Mesenchymal stem cell (in vitro differentiated cells and primary cell): Measurements from ENCODE around the gene UGT1A9.
"Not testable (repeated sequence)": the region's sequence is repeated elsewhere in the genome, so short reads cannot be mapped to it uniquely, and the experiment has no call there.

Experiments used
- DNase-seq: peaks from one replicate; pipeline ENCODE4 v3.0.0-alpha.2; 2013
- H2AFZ ChIP-seq: one replicate; pipeline ENCODE4 v1.6.1; 2013; ENCODE audit warnings: low read depth, mild to moderate bottlenecking, control low read depth, inconsistent platforms, low read length, moderate library complexity
- H2AK5ac ChIP-seq: 2 replicates; pipeline ENCODE4 v1.6.1; 2013; ENCODE audit warnings: low read length, moderate library complexity, mild to moderate bottlenecking, inconsistent platforms; ENCODE audit not compliant: severe bottlenecking
- H2BK120ac ChIP-seq: one replicate; pipeline ENCODE4 v1.6.1; 2013; ENCODE audit warnings: low read depth, mild to moderate bottlenecking, inconsistent platforms, low read length, moderate library complexity
- H2BK12ac ChIP-seq, 2 experiments: one replicate each; pipeline ENCODE4 v1.6.1; 2013; ENCODE audit warnings: inconsistent platforms in 2 of 2, low read length in 2 of 2, mild to moderate bottlenecking in 2 of 2, moderate library complexity in 2 of 2, control low read depth in 1 of 2
- H2BK15ac ChIP-seq: one replicate; pipeline ENCODE4 v1.6.1; 2013; ENCODE audit warnings: mild to moderate bottlenecking, low read depth, inconsistent platforms; ENCODE audit not compliant: poor library complexity, severe bottlenecking
- H2BK5ac ChIP-seq: 2 replicates; pipeline ENCODE4 v1.6.1; 2013; ENCODE audit warnings: low read depth, mild to moderate bottlenecking, low read length, control low read depth, inconsistent platforms; ENCODE audit not compliant: poor library complexity, severe bottlenecking
- H3K14ac ChIP-seq, 2 experiments: one replicate each; pipeline ENCODE4 v1.6.1; 2013; ENCODE audit warnings: inconsistent platforms in 2 of 2, low read length in 2 of 2, control low read depth in 1 of 2, mild to moderate bottlenecking in 1 of 2, moderate library complexity in 1 of 2
- H3K18ac ChIP-seq, 2 experiments: one replicate each; pipeline ENCODE4 v1.6.1; 2013; ENCODE audit warnings: inconsistent platforms in 2 of 2, low read length in 2 of 2, control low read depth in 1 of 2, low read depth in 1 of 2, mild to moderate bottlenecking in 1 of 2
- H3K23ac ChIP-seq, 2 experiments: one replicate each; pipeline ENCODE4 v1.6.1; 2013; ENCODE audit warnings: inconsistent platforms in 2 of 2, low read length in 2 of 2, mild to moderate bottlenecking in 2 of 2, moderate library complexity in 2 of 2, control low read depth in 1 of 2
- H3K27ac ChIP-seq: 2 replicates; pipeline ENCODE4 v1.5.1; 2013; ENCODE audit warnings: mild to moderate bottlenecking, moderate library complexity, low read length, control low read depth, inconsistent platforms; ENCODE audit not compliant: poor library complexity, severe bottlenecking
- H3K27me3 ChIP-seq, 2 experiments: 2 replicates each; pipeline versions ENCODE4 v1.6.1 to v1.7.0; 2013; ENCODE audit warnings: low read length in 2 of 2, mild to moderate bottlenecking in 2 of 2, moderate library complexity in 2 of 2, control low read depth in 1 of 2, inconsistent platforms in 1 of 2; ENCODE audit not compliant: control insufficient read depth in 1 of 2, insufficient read depth in 1 of 2
- H3K36me3 ChIP-seq, 2 experiments: 2 replicates each; pipeline versions ENCODE4 v1.6.1 to v1.7.0; 2013; ENCODE audit warnings: low read length in 2 of 2, control low read depth in 1 of 2, inconsistent platforms in 1 of 2, low read depth in 1 of 2, mild to moderate bottlenecking in 1 of 2; ENCODE audit not compliant: insufficient read depth in 2 of 2, control insufficient read depth in 1 of 2
- H3K4ac ChIP-seq, 2 experiments: one replicate each; pipeline ENCODE4 v1.6.1; 2013; ENCODE audit warnings: inconsistent platforms in 2 of 2, low read length in 2 of 2, mild to moderate bottlenecking in 2 of 2, moderate library complexity in 2 of 2, control low read depth in 1 of 2, low read depth in 1 of 2
- H3K4me1 ChIP-seq: 2 replicates; pipeline ENCODE4 v1.6.1; 2013; ENCODE audit warnings: low read depth, low read length, control low read depth; ENCODE audit not compliant: control insufficient read depth, insufficient read depth
- H3K4me2 ChIP-seq: 2 replicates; pipeline ENCODE4 v1.6.1; 2013; ENCODE audit warnings: low read length, mild to moderate bottlenecking, inconsistent platforms; ENCODE audit not compliant: poor library complexity, severe bottlenecking
- H3K4me3 ChIP-seq, 2 experiments: 2 replicates each; pipeline versions ENCODE4 v1.5.1 to v1.7.0; 2013; ENCODE audit warnings: low read length in 2 of 2, mild to moderate bottlenecking in 2 of 2, control low read depth in 1 of 2, low read depth in 1 of 2; ENCODE audit not compliant: insufficient read depth in 1 of 2
- H3K79me1 ChIP-seq: replicated peaks from 2 replicates; pipeline ENCODE4 v1.6.1; 2013; ENCODE audit warnings: mild to moderate bottlenecking, control low read depth, low read length, inconsistent platforms; ENCODE audit not compliant: poor library complexity, severe bottlenecking
- H3K9ac ChIP-seq: 2 replicates; pipeline ENCODE4 v1.7.0; 2013; ENCODE audit warnings: mild to moderate bottlenecking, low read length, moderate library complexity
- H3K9me3 ChIP-seq: 2 replicates; pipeline ENCODE4 v1.7.0; 2013; ENCODE audit warnings: mild to moderate bottlenecking, low read length; ENCODE audit not compliant: control insufficient read depth
- H4K8ac ChIP-seq: one replicate; pipeline ENCODE4 v1.6.1; 2013; ENCODE audit warnings: inconsistent platforms, mild to moderate bottlenecking, low read length, moderate library complexity
- H4K91ac ChIP-seq: one replicate; pipeline ENCODE4 v1.6.1; 2013; ENCODE audit warnings: mild to moderate bottlenecking, low read length, inconsistent platforms
- WGBS: methylation state at CpG from one replicate; pipeline ENCODE4 v1.1.7; 2013; ENCODE audit warnings: mixed read lengths; 5-methylcytosine and 5-hydroxymethylcytosine counted together

Gene UGT1A9

GRCh38 chr2:233651430-233651829 lies 20.3 kb upstream of the UGT1A9 start:
- Histone ChIP-seq H2AFZ (no peak overlapping the region), H3K9me3 (peaks cover 3% of the 10 kb centered on the region), H3K36me3 (no peaks in the 10 kb centered on the region), H3K23ac (no peak overlapping the region), H4K91ac (no peak overlapping the region), H3K4ac (no peak overlapping the region), H3K18ac (no peak overlapping the region), H3K4me2 (no peak overlapping the region), H3K79me1 (no peaks in the 10 kb centered on the region), H2AK5ac (no peak overlapping the region), H2BK12ac (no peak overlapping the region), H2BK120ac (no peak overlapping the region), H4K8ac (no peak overlapping the region), H3K27me3 (peaks cover 0 to 4% of the 10 kb centered on the region in 2 experiments), H2BK5ac (no peak overlapping the region), H3K4me1 (no peaks in the 10 kb centered on the region), H2BK15ac (no peak overlapping the region), H3K27ac (no peak overlapping the region), H3K4me3 (no peak overlapping the region), H3K9ac (no peak overlapping the region), H3K14ac (no peak overlapping the region)
- DNase-seq, result no peak
- WGBS, result 100% methylated on average over 2 of the region's 2 CpGs

GRCh38 chr2:233654501-233654900 lies 17.2 kb upstream of the UGT1A9 start:
- no peak overlapping the region for H4K8ac ChIP-seq
- no peaks in the 10 kb centered on the region for H3K9me3 ChIP-seq
- no peak overlapping the region for H4K91ac ChIP-seq
- H3K4me1 ChIP-seq, result no peaks in the 10 kb centered on the region
- no peak overlapping the region for H3K4ac ChIP-seq
- no peak overlapping the region for H3K14ac ChIP-seq
- H2BK15ac ChIP-seq, result no peak overlapping the region
- H3K18ac ChIP-seq, result no peak overlapping the region
- no peak for DNase-seq
- H2AFZ ChIP-seq, result no peak overlapping the region
- H2BK12ac ChIP-seq, result no peak overlapping the region
- H2AK5ac ChIP-seq, result no peak overlapping the region
- 77% methylated on average over 5 of the region's 6 CpGs for WGBS
- H3K36me3 ChIP-seq, result no peaks in the 10 kb centered on the region
- H3K79me1 ChIP-seq, result no peaks in the 10 kb centered on the region
- H3K4me2 ChIP-seq, result no peak overlapping the region
- H3K27ac ChIP-seq, result no peak overlapping the region
- H3K23ac ChIP-seq, result no peak overlapping the region
- H3K4me3 ChIP-seq, result no peak overlapping the region
- H3K27me3 ChIP-seq, result peaks cover 2 to 9% of the 10 kb centered on the region in 2 experiments
- H3K9ac ChIP-seq, result no peak overlapping the region
- no peak overlapping the region for H2BK120ac ChIP-seq
- H2BK5ac ChIP-seq, result no peak overlapping the region

GRCh38 chr2:233655043-233655442 lies 16.7 kb upstream of the UGT1A9 start:
- no peak overlapping the region for H2BK120ac ChIP-seq
- H3K36me3 ChIP-seq, result no peaks in the 10 kb centered on the region
- no peak overlapping the region for H2BK5ac ChIP-seq
- no peak overlapping the region for H3K4ac ChIP-seq
- no peak overlapping the region for H2AFZ ChIP-seq
- H3K27me3 ChIP-seq, result peaks cover 2 to 9% of the 10 kb centered on the region in 2 experiments
- no peak overlapping the region for H2BK12ac ChIP-seq
- H4K8ac ChIP-seq, result no peak overlapping the region
- H3K4me3 ChIP-seq, result no peak overlapping the region
- no peaks in the 10 kb centered on the region for H3K4me1 ChIP-seq
- no peak overlapping the region for H2AK5ac ChIP-seq
- no peak overlapping the region for H3K27ac ChIP-seq
- H3K23ac ChIP-seq, result no peak overlapping the region
- no peak overlapping the region for H2BK15ac ChIP-seq
- H3K9me3 ChIP-seq, result no peaks in the 10 kb centered on the region
- H3K18ac ChIP-seq, result no peak overlapping the region
- 43% methylated on average over 1 of the region's 1 CpG for WGBS
- H4K91ac ChIP-seq, result no peak overlapping the region
- H3K79me1 ChIP-seq, result no peaks in the 10 kb centered on the region
- no peak for DNase-seq
- no peak overlapping the region for H3K14ac ChIP-seq
- H3K4me2 ChIP-seq, result no peak overlapping the region
- H3K9ac ChIP-seq, result no peak overlapping the region

GRCh38 chr2:233655943-233656342 lies 15.8 kb upstream of the UGT1A9 start:
- not testable (repeated sequence) for H3K36me3 ChIP-seq, H3K9me3 ChIP-seq, H3K4me3 ChIP-seq, DNase-seq, H3K27ac ChIP-seq, H3K9ac ChIP-seq, H2BK12ac ChIP-seq, H4K8ac ChIP-seq, H2BK120ac ChIP-seq, H3K4me2 ChIP-seq, H3K18ac ChIP-seq, H2BK5ac ChIP-seq, H3K14ac ChIP-seq, H2AK5ac ChIP-seq, H2BK15ac ChIP-seq, H3K27me3 ChIP-seq, H3K23ac ChIP-seq, H3K4me1 ChIP-seq, H4K91ac ChIP-seq, H3K79me1 ChIP-seq, H3K4ac ChIP-seq, H2AFZ ChIP-seq
- WGBS, result 100% methylated on average over 1 of the region's 3 CpGs
